Common myeloid progenitor, CD34-positive (primary cell): ENCODE measurements around the gene REPIN1.

Experiments
- CTCF ChIA-PET: fragments of 350-600 bp; sonication (Branson Sonifier 250); formaldehyde crosslinking; loops from one replicate; lab custom pipeline; 2021; ENCODE audit warnings: antibody characterized with exemption; lab: Charles Lee
- POLR2A ChIA-PET: fragments of 350-600 bp; sonication (Branson Sonifier 250); formaldehyde crosslinking; loops from one replicate; lab custom pipeline; 2021; ENCODE audit warnings: antibody characterized with exemption; lab: Charles Lee
- DNase-seq, 3 donors: peaks; one replicate each; pipeline versions ENCODE4 v3.0.0 to v3.0.0-alpha.2; 2013
- H3K27ac ChIP-seq, 2 experiments: 1 replicate in 1 of 2; 2 replicates in 1 of 2; pipeline ENCODE4 v1.7.0; 2013; ENCODE audit warnings: inconsistent platforms in 2 of 2, low read length in 2 of 2, mild to moderate bottlenecking in 2 of 2, low read depth in 1 of 2, moderate library complexity in 1 of 2; ENCODE audit not compliant: severe bottlenecking in 2 of 2, insufficient read depth in 1 of 2, poor library complexity in 1 of 2
- H3K27me3 ChIP-seq, 5 experiments: replicated peaks in 2 of 5; 1 replicate in 3 of 5; 2 replicates in 2 of 5; pipeline versions ENCODE4 v1.6.1 to v1.7.0; 2013; ENCODE audit warnings: low read length in 4 of 5, mild to moderate bottlenecking in 2 of 5, moderate library complexity in 2 of 5, inconsistent platforms in 1 of 5; ENCODE audit not compliant: insufficient read depth in 5 of 5, control insufficient read depth in 4 of 5
- H3K36me3 ChIP-seq, 4 experiments: 1 replicate in 2 of 4; 2 replicates in 2 of 4; pipeline versions ENCODE4 v1.6.1 to v1.7.0; 2013; ENCODE audit warnings: low read length in 3 of 4, control low read depth in 1 of 4, mild to moderate bottlenecking in 1 of 4; ENCODE audit not compliant: control insufficient read depth in 4 of 4, insufficient read depth in 4 of 4
- H3K4me1 ChIP-seq, 4 experiments: 1 replicate in 3 of 4; 2 replicates in 1 of 4; pipeline versions ENCODE4 v1.6.1 to v1.7.1; 2013; ENCODE audit warnings: low read length in 3 of 4, mild to moderate bottlenecking in 3 of 4, control low read depth in 1 of 4, inconsistent platforms in 1 of 4, moderate library complexity in 1 of 4; ENCODE audit not compliant: control insufficient read depth in 4 of 4, insufficient read depth in 4 of 4; ENCODE audit errors: control extremely low read depth in 1 of 4
- H3K4me3 ChIP-seq, 7 experiments: 1 replicate in 4 of 7; 2 replicates in 3 of 7; pipeline versions ENCODE4 v1.5.1 to v1.7.0; 2013; ENCODE audit warnings: mild to moderate bottlenecking in 7 of 7, low read length in 6 of 7, moderate library complexity in 6 of 7, inconsistent platforms in 2 of 7, low read depth in 2 of 7, control low read depth in 1 of 7; ENCODE audit not compliant: insufficient read depth in 4 of 7, control insufficient read depth in 1 of 7; ENCODE audit errors: extremely low read depth in 1 of 7
- H3K9me3 ChIP-seq, 5 experiments: 1 replicate in 4 of 5; 2 replicates in 1 of 5; pipeline versions ENCODE4 v1.6.1 to v1.7.1; 2013; ENCODE audit warnings: low read length in 4 of 5, mild to moderate bottlenecking in 2 of 5, inconsistent platforms in 1 of 5, low read depth in 1 of 5, moderate library complexity in 1 of 5; ENCODE audit not compliant: control insufficient read depth in 4 of 5, insufficient read depth in 2 of 5; ENCODE audit errors: control extremely low read depth in 1 of 5
- WGBS: methylation state at CpG from one replicate; pipeline ENCODE4 v1.1.5; 2013; ENCODE audit not compliant: insufficient coverage; 5-methylcytosine and 5-hydroxymethylcytosine counted together

Gene REPIN1

DNA sequence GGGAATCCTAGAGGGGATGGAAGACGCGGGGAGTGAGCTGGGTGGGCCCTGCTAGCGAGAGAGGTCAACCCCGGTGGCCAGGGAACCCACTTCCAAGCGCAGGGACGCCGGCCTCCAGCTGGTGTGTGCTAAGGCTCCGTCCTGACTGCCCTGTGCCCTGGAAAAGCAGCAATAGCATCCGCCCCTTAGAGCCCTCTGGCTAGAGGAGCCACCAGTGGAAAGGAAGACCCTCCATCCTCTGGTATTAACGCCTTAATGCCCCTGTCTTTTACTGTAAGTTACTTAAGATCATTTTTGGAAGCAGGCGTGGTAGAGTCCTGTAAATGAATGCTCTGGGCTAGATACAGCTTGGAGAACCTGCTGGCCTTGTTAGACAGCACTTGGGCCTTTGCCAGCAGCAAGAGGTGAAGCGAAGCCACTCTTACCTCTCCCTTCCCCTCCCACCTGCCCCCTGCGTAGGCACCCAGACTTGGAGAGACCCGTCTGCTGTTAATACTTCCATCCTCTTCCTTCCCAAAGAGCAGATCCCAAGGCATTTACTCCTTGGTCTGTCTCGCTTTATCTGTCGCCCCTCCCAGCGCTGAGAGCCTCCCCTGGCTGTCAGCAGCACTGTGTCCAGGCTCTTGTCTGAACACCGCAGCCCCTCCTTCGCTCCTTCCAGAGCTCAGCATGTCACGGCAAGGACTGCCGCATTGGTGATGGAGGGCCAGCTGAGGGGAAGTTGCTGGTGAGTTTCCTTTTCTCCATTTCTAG lies 4.6 kb downstream of the REPIN1 start:
- Histone ChIP-seq H3K9me3 (no peaks in the 10 kb centered on the region), H3K36me3 (peaks cover 5 to 55% (median 34%) of the 10 kb centered on the region in 4 experiments), H3K27ac (peak overlapping the region in 1 of 2 experiments; percentile 70), H3K4me1 (peaks cover 14 to 62% (median 54%) of the 10 kb centered on the region in 4 experiments), H3K27me3 (no peaks in the 10 kb centered on the region), H3K4me3 (peak overlapping the region in 1 of 7 experiments; percentile 27)
- 83% methylated on average over 17 of the region's 21 CpGs for WGBS
- DNase-seq = peak in 2 of 3 donors; percentile 33 to 59
- ChIA-PET POLR2A (interaction anchor here (1.1 kb wide), 1 partner anchor 16 kb away, joined by 3 read pairs; no protein-coding TSS in a partner anchor), CTCF (interaction anchor here (1.3 to 4.2 kb wide), 2 partner anchors 17 to 45 kb away, joined by 3 to 27 read pairs; no protein-coding TSS in a partner anchor)

DNA sequence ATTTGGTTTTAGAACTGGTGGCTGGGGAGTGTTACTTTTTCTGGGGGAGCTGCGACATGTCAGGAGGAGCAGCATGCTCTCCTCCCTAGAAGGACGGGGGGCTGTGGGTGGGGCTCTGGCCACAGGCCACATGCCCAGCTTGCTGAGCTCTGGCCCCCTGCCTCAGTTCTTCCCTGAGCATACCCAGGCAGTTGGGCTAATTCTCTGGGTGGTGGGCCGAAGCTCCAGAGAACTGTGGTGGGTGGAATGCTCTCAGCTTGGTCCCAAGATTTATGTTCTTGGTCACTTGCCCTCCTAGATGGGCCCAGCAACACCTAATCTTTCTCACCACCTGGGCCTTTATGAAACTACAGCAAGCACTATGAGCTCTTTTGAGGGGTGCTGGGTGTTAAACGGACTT lies 5.4 kb downstream of the REPIN1 start:
- CTCF ChIA-PET = interaction anchor here (0.9 to 4.2 kb wide), 5 partner anchors 17 to 251 kb away, joined by 3 to 27 read pairs (median 3); a partner anchor contains a TSS
- Histone ChIP-seq H3K4me1 (peaks cover 14 to 63% (median 57%) of the 10 kb centered on the region in 4 experiments), H3K27me3 (no peaks in the 10 kb centered on the region), H3K9me3 (no peaks in the 10 kb centered on the region), H3K4me3 (no peak overlapping the region), H3K27ac (peak overlapping the region in 1 of 2 experiments; percentile 25), H3K36me3 (peaks cover 5 to 55% (median 34%) of the 10 kb centered on the region in 4 experiments)
- no peak for DNase-seq
- 100% methylated on average over 3 of the region's 4 CpGs for WGBS
- POLR2A ChIA-PET = no interaction called here

DNA sequence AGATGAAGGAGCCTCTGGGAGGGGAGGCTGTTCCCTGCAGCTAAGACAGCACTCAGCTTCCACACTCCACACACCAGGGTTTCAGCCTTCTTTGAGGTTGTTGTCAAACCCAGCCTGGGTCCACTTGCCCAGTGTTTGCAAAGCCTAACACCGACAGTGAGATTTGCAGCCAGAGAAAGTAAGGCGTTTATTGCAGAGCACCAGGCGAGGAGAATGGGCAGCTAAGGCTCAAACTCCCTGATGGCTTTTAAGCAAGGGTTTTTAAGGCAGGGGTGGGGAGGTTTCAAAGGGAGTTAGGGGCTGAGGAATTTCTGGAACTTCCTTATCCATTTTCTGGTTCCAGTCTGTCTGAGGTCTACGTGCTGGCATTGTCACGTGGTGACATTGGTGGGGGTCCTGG lies 5.8 kb downstream of the REPIN1 start:
- Histone ChIP-seq H3K36me3 (peaks cover 5 to 55% (median 34%) of the 10 kb centered on the region in 4 experiments), H3K27ac (peak overlapping the region in 1 of 2 experiments; percentile 25), H3K4me3 (no peak overlapping the region), H3K27me3 (no peaks in the 10 kb centered on the region), H3K4me1 (peaks cover 14 to 63% (median 54%) of the 10 kb centered on the region in 4 experiments), H3K9me3 (no peaks in the 10 kb centered on the region)
- WGBS = 98% methylated on average over 5 of the region's 5 CpGs
- no peak for DNase-seq
- ChIA-PET POLR2A (no interaction called here), CTCF (interaction anchor here (0.6 to 4.2 kb wide), 8 partner anchors 18 to 994 kb away, joined by 3 to 27 read pairs (median 3); a partner anchor contains a TSS)

DNA sequence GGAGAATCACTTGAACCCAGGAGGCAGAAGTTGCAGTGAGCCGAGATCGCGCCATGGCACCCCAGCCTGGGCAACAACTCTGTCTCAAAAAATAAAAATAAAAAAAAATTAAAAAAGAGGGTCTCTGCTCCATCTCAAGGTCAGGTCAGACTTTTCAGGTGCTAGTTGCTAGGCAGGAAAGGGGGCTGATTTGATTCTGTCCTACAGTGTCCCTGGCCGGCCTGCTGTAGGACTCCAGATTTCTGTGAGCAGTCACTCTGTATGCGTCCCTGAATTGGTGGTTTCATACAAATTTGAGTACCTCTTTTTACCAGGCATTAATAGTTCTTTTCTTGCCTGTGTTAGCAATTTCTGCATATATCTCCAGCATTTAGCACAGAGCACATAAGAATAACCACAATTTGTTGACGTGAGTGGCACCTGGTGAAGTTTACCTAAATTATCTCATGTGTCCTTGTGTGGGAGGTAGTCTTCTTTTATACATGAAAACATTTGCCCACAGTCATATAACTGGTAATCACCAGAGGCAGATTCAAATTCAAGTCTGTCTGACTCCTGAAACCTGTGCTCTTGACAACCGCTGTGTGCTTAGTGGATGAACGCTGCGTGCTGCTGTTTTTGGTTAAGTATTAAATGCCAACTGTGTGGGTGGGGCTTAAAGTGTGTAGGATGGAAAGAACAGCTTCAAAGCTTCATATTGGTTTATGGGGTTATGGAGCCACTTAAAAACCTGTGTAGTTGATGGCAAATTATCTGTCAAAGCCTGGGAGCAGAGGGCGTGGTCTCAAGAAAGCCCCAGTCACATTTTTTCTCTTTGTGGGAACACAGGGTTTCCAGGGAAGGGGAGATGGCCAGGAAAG lies 7.3 kb downstream of the REPIN1 start:
- CTCF ChIA-PET = interaction anchor here (1.0 to 4.2 kb wide), 4 partner anchors 19 to 38 kb away, joined by 3 to 27 read pairs (median 9); a partner anchor contains a TSS
- POLR2A ChIA-PET = no interaction called here
- H3K9me3 ChIP-seq = no peaks in the 10 kb centered on the region
- peaks cover 15 to 62% (median 45%) of the 10 kb centered on the region in 4 experiments for H3K4me1 ChIP-seq
- no peak overlapping the region for H3K4me3 ChIP-seq
- no peaks in the 10 kb centered on the region for H3K27me3 ChIP-seq
- WGBS = 97% methylated on average over 7 of the region's 10 CpGs
- H3K36me3 ChIP-seq = peaks cover 5 to 43% (median 31%) of the 10 kb centered on the region in 4 experiments
- H3K27ac ChIP-seq = no peak overlapping the region
- no peak for DNase-seq

DNA sequence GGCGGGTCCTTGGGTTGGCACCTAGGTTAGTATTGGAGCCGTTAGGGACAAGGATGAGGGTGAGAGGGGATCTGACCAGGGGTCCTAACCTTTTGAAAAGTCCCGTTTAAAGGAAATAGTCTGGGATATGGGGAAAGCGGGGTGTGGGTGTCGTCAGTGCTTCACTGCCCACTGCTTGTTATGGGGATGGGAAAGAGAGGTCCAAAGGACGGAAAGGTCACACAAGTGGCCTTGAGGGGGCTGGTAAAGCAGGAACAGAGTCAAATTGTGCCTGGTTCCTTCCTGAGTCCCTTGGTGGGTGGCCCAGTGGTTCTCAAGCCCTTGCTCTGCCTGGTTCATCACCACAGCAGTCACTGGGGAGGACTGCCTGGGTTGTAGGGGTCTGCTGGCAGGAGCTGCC lies 7.9 kb downstream of the REPIN1 start:
- peaks cover 15 to 65% (median 41%) of the 10 kb centered on the region in 4 experiments for H3K4me1 ChIP-seq
- peaks cover 5 to 36% (median 26%) of the 10 kb centered on the region in 4 experiments for H3K36me3 ChIP-seq
- H3K9me3 ChIP-seq = no peaks in the 10 kb centered on the region
- ChIA-PET CTCF (interaction anchor here (2.6 kb wide), 1 partner anchor 30 kb away, joined by 14 read pairs; a partner anchor contains a TSS), POLR2A (interaction anchor here (1.3 kb wide), 1 partner anchor 21 kb away, joined by 4 read pairs; no protein-coding TSS in a partner anchor)
- no peak overlapping the region for H3K4me3 ChIP-seq
- H3K27me3 ChIP-seq = no peaks in the 10 kb centered on the region
- WGBS = 100% methylated on average over 6 of the region's 6 CpGs
- DNase-seq = no peak
- H3K27ac ChIP-seq = peak overlapping the region in 1 of 2 experiments; percentile 27

DNA sequence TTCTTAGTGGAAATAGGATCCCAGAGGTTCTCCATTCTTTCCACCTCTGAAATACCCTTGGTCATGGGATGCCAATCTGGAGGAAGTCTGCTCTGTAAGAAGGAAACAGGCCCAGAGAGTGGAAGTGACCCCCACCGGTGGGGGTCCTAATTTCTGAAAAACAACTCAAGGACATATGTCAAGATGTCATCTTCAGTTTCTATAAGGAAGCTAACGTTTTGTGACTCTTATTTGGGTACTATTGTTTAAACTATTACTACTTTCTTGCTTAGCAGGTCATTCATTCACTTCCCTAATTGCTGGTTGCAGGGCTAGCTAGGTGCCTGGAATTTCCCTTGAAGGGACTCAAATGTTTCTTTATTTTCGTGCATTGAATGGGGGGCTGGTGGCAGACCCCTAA lies 8.6 kb downstream of the REPIN1 start:
- peak in 2 of 3 donors; percentile 46 to 51 for DNase-seq
- ChIA-PET POLR2A (interaction anchor here (1.3 to 2.3 kb wide), 2 partner anchors 8 to 22 kb away, joined by 4 to 13 read pairs; partner anchors contain the start of gene REPIN1), CTCF (interaction anchor here (0.6 to 2.6 kb wide), 7 partner anchors 7 to 263 kb away, joined by 3 to 16 read pairs (median 3); partner anchors contain the start of genes ACTR3C and LRRC61)
- Histone ChIP-seq H3K4me3 (no peak overlapping the region), H3K9me3 (no peaks in the 10 kb centered on the region), H3K27ac (peak overlapping the region in 1 of 2 experiments; percentile 27), H3K4me1 (peaks cover 15 to 65% (median 41%) of the 10 kb centered on the region in 4 experiments), H3K36me3 (peaks cover 5 to 30% (median 21%) of the 10 kb centered on the region in 4 experiments), H3K27me3 (no peaks in the 10 kb centered on the region)
- WGBS = 43% methylated on average over 2 of the region's 3 CpGs
